Fibroblast of pulmonary artery (primary cell): ENCODE data around the gene USB1.

Experiments used
- DNase-seq: peaks from one replicate; pipeline ENCODE4 v3.0.0-alpha.2; 2010; ENCODE audit warnings: low read depth
- H3K4me3 ChIP-seq: replicated peaks from 2 replicates; pipeline ENCODE4 v1.5.1; 2011; ENCODE audit warnings: low read depth, mild to moderate bottlenecking, control low read depth, low read length, moderate library complexity
- TF ChIP-seq, protein P1 (sequence below): IDR thresholded peaks from 2 replicates; pipeline ENCODE4 v1.5.1; 2011; ENCODE audit warnings: mild to moderate bottlenecking, control low read depth, low read length, inconsistent platforms; ENCODE audit errors: missing control alignments

The USB1 gene

DNA sequence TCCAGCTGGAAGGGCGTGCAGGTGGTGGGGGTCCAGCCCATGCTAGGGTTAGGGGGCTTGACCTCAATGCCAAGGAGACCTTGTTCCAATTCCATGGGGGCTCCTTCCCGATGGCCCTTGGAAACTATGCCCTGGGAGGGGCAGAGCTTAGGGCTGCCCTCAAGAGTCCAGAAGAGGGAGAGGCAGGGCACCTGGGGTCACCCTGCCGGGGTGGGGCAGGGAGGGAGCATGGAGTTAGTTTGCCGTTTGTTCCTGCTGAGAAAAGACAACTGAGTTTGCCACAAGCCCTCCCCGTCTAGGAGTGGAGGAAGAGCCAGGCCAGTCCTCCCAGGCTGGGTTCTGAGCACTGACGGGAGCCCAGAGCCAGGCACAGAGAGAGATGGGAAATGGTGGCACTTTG is 45.7 kb downstream of the USB1 start:
- DNase-seq: no peak
- H3K4me3 ChIP-seq: no peak overlapping the region
- TF ChIP-seq, protein P1, sequence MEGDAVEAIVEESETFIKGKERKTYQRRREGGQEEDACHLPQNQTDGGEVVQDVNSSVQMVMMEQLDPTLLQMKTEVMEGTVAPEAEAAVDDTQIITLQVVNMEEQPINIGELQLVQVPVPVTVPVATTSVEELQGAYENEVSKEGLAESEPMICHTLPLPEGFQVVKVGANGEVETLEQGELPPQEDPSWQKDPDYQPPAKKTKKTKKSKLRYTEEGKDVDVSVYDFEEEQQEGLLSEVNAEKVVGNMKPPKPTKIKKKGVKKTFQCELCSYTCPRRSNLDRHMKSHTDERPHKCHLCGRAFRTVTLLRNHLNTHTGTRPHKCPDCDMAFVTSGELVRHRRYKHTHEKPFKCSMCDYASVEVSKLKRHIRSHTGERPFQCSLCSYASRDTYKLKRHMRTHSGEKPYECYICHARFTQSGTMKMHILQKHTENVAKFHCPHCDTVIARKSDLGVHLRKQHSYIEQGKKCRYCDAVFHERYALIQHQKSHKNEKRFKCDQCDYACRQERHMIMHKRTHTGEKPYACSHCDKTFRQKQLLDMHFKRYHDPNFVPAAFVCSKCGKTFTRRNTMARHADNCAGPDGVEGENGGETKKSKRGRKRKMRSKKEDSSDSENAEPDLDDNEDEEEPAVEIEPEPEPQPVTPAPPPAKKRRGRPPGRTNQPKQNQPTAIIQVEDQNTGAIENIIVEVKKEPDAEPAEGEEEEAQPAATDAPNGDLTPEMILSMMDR: no peak

DNA sequence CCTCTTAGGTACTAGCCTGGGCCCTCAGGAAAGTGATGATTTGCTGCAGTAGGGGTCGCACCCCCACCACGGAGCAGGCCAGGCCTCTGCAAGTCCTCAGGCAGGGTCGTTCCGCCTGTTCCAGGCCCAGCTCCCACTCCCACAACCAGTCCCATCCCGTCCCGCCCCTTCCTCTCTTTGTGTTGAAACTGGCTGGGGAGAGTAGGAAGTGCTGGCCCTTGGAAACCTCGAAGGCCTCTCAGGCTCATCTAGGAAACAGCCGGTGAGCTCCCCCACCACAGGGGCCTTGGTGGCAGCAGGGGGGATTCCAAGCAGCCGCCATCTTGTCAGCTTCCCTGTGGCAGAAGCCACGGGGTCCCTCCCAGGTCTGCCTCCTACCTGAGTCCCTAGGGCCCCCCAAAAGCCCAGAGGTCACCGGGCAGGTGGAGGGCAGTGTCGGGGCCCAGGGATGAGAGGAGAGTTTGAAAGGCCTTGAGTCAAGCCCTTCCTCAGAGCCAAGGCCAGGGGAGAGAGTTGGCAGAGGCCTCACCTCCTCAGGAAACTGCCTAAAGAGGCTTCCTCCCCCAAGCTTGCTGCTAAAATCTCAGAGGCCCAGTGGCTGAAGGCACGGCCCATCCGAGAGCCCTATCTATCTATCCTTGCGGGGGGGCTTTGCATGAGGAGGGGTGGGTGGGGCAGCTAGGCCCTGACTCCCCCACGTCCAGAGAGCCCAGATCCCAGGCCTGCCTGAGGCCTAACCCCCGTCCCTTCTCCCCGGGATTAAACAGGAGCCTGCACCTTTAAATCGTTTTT is 46.5 kb downstream of the USB1 start:
- peak; percentile 3 for DNase-seq
- TF ChIP-seq, protein P1: no peak
- no peak overlapping the region for H3K4me3 ChIP-seq

DNA sequence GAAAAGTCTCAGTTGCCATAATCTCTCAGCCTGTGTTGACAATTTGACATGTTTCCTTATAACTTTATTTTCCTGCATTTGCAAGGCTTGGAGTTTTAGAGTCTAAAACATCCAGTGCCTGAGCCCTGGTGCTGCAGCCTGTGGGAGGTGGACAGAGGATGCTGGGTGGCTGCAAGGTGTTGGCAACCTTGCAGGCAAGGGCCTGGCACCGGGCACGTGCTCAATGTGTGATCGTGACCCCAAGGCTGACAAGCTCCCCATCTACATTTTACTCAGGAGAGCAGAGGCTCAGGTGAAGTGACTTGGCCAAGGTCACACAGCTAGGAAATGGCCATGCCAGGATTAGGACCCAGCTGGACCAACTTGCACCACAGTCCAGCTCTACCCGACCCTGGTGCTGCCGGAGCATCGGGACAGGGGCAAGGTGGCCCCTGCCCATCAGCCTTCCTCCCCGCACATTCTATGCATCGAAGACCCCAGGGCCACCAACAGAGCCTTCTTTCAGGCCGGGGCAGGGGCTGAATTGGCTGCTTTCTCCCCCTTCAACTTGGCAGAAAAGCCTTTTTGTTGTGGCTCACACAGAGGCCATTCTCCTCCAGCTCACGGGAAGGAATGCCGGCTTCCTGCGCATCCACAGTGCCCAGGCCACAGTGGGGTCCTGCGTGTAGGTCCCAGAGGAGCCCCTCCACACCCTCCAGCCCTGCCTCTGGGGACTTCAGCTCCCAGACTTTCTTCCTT is 47.5 kb downstream of the USB1 start:
- no peak overlapping the region for H3K4me3 ChIP-seq
- TF ChIP-seq, protein P1: no peak
- no peak for DNase-seq

DNA sequence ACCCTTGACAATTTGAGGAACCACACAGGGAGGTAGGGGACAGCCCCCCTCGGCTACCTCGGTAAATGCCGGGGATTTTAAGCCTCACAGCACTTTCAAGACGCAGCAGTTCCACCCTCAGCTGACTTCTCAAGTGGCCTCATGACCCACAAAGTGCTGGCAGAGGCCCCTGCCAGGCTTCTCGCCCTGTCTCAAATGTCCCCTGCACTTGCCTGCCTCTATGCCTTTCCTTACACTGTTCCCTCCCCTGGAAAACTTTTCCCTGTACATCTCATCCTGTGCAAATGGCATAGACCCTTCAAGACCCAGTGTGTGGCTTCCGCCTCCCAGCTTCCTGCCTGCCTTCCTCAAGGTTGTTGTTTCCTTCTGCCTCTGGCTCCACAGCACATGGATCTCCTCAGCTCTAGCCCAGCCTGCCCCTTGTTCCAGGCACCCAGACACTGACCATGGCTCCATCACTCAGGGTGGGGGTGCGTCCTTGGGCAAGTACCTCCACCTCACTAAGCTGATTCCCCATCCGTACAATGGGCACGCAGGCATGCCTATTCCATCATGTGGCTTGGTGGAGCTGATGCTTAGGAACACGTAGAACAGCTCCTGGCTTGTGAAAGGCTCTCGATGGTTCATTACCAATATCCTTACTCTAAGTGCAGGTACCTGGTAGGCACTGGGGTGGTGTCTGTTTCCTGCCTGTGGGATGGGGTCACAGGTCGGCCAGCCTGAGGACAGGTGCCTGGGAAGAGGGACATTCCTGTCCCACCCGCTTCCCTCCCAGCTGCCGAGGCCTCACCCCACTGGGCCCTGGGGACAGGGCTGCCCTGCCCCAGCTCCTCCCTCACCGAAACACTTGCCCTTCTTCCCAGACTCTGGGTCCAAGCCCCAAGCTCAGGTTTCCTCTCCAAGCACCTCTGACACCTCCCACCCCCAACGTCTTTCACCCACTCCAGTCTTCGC is 48.3 kb downstream of the USB1 start:
- no peak overlapping the region for H3K4me3 ChIP-seq
- TF ChIP-seq, protein P1: no peak
- DNase-seq: no peak

DNA sequence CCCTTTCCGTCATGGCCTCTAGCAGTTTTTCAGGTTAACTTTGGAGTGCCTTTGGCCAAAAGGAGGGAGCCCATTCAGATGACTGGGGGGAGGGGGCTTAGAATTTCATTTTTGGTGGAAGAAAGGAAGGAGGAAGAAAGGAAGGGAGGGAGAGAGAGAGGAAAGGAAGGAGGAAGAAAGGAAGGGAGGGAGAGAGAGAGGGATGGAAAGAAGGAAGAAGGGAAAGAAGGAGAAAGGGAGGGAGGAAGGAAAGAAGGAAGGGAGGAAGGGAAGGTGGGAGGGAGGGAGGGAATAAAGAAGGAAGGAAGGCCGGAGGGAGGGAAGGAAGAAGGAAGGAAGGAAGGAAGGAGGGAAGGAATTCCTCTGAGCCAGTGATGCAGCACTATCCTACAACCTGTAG is 50.1 kb downstream of the USB1 start:
- DNase-seq: no peak
- H3K4me3 ChIP-seq: no peak overlapping the region
- TF ChIP-seq, protein P1: no peak

DNA sequence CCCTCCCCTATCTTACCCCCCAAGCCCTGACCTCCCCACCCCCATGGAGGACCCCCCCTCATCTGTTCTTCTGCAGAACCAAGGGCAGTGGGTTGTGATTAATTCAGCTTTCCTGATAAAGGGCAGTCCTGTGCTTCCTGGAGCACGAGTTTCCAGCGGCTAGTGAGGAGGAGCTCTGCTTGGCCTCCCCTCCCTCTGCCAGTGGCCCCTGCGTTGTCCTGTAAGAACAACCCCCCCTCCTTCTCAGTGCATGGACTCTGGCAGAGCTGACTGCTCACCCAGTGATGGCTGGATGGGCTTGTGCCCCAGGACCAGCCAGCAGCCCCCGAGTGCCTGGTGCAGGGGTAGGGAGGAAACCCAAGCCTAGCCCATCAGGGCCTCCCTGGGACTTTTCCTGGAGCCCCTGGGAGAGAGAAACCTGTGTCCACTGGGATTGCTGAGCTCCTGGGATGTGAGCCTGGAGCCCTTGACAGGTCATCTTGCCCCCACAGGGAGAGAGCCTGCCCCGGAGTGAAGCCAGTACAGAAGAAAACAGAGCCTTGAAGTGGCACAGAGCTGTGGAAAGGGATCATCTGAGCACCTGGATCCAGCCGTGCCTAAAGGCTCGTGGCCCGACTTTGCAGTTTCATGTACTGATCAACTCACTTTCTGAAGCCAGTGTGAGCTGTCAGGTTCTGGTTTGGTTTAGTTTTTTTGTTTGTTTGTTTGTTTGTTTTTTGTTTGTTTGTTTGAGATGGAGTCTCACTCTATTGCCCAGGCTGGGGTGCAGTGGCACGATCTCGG is 50.8 kb downstream of the USB1 start:
- DNase-seq: no peak
- TF ChIP-seq, protein P1: no peak
- no peak overlapping the region for H3K4me3 ChIP-seq
